GM18505 (cell line): ENCODE data around the gene RRBP1.

ENCODE experiments used
- ATAC-seq: cut with Tn5 transposase; IDR thresholded peaks from one replicate; pipeline ENCODE4 v1.9.1; 2021; ENCODE audit not compliant: unreplicated experiment
- POLR2A ChIP-seq: IDR thresholded peaks from 4 replicates; pipeline ENCODE4 v1.6.1; 2011; ENCODE audit warnings: borderline replicate concordance; ENCODE audit not compliant: insufficient read depth, insufficient read length; ENCODE audit errors: extremely low read depth

The RRBP1 gene

GRCh38 chr20:17640146-17640874 lies 41.7 kb downstream of the RRBP1 start:
- ATAC-seq, result no peak
- no peak for TF ChIP-seq POLR2A

- no peak for TF ChIP-seq POLR2A
- ATAC-seq, result no peak
Observed at GRCh38 chr20:17638835-17639407, 43.1 kb downstream of the RRBP1 start.

DNA sequence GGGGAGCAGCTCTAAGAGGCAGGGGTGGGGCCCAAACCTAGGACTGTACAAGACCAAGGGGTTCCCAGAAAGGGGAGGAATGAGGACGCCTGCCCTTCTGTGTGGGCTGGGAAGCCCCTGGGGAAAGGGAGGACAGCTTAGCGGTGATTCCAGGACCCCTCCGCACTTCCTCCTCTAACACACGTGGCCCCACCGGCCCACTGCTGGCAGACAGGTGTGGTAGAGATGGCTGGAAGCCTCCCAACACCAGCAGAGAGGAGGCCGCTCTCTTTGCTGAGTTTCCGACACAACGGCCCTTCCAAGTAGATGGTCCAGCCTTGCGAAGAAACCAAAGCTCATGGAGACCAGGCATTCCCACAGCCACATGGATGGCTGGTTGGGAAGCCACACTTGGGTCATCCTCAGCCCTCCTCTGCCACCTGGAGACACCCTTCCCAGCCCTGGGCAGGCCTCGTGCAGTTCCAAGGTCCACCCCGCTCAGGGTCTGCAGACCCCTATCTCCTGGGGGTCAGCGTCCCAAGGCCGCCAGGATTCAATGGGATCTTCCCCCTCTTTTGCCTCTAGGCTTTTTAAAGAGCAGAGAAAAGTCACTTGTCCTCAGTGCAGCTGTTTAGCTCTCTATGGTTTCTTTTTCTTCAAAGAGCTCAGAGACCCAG lies 43.9 kb downstream of the RRBP1 start:
- TF ChIP-seq POLR2A, result no peak
- no peak for ATAC-seq

GRCh38 chr20:17637413-17637780 lies 44.6 kb downstream of the RRBP1 start:
- no peak for ATAC-seq

DNA sequence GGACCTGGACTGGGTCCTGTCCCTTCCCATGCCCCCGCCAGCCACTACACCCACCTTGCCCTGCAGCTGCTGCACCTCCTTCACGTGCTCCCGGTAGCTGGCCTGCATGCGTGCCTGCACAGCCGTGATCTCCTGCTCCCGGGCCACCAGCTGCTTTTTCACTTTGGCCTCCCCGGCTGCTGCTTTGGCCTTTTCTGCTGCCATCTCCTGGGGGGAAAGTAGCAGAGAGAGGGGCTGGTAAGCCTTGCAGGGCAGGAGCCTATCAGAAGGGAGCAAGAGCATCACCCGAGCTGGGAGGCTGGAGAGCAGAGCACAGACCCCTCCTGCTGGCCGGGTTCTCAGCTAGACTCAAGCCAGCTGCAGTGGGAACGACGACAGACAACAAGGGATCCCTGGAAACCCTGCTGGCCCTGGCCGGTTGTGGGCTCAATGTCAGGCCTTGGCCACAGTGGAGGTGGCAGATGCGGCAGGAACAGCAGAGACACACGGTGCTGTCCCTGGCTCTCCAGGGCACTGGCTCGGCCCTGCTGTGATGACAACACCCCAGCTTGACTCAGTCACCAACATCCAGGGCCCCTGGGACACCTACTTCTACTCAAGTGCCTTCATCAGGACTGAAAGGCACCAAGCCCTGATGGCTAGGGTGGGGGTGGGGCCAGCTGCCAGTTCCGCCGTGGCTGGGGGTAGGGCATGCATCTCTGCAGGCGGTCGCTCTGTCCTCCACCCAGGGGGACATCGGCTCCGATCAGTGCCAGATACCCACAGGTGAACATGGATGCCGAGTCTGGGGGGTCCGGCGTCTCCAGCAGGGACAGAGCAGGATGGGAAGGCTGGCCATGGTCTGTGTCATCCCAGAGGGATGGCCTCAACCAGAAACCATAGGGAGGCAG lies 45.3 kb downstream of the RRBP1 start:
- TF ChIP-seq POLR2A, result no peak
- no peak for ATAC-seq

More at GRCh38 chr20:17637413-17637780, 44.6 kb downstream of the RRBP1 start:
- no peak for TF ChIP-seq POLR2A

- no peak for TF ChIP-seq POLR2A
- no peak for ATAC-seq
Observed at GRCh38 chr20:17635332-17636244, 46.5 kb downstream of the RRBP1 start.

DNA sequence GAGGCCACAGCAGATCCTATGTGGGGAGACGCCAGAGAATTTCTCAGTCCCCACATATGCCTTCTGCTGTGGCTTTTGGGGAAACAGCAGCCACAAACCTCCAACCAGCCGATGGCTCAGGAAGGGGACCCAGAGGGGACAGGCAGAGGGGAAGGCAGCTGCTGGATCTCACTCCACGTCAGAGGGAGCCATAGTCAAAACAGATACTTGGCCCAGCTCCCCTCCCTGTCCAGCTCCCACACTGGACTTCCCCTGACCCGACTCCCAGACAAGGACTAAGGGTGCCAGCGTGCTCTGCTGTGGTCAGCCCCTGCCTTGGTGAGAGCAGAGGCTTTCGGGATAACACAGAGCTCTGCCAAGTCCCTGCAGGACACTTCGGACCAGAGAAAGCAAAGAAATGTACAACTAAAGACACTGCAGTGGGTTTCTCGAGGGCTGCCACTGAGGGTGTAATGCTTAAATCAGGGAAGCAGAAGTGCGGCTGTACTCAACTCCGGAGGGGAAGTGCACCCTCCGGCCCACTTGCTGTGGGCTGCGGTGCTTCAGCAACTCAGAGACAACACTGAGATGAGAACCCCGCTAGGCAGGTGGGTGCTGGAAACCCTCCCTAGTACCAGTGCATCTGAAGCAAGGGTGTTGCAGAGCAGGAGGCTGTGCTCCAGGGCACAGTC lies 47.2 kb downstream of the RRBP1 start:
- no peak for TF ChIP-seq POLR2A
- ATAC-seq, result no peak

DNA sequence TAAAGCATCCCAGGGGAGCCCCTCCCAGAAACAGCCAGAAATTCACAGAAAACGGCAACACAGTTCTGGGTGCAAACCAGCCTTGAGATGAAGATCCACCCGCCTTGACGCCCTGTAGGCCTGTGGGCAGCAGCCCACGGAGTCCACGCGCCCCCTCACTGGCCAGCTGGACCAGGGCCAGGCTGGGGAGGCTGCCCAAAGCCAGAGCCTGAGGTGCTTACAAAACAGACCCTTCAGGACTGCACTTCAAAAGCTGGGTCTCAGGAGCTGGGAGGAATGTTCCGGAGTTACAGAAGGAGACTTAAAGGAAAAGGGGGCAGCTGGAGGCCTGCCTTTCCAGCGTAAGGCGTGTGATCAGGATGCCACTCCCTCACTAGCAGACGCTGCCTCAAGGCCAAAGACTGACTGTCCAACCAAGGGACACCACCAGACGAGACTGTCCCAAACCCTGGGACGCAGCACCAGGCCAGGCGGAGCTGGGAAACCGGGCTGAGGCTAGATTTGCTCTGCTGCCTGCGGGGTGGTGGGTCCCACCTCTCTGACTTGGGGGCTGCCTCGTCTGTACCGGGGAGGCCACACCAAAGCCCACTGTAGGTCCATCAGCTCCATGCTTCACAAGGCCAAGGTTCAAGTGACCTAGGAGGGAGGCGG lies 48.1 kb downstream of the RRBP1 start:
- no peak for TF ChIP-seq POLR2A
- ATAC-seq, result no peak

- TF ChIP-seq POLR2A, result no peak
- no peak for ATAC-seq
Observed at GRCh38 chr20:17633221-17633849, 48.7 kb downstream of the RRBP1 start.

GRCh38 chr20:17631576-17632319 lies 50.3 kb downstream of the RRBP1 start:
- TF ChIP-seq POLR2A, result no peak
- no peak for ATAC-seq
